Islet precursor cell (in vitro differentiated cells): ENCODE data around the gene MUC5AC.

Experiments used
- DNase-seq: peaks from one replicate; pipeline ENCODE4 v3.0.0-alpha.2; 2018

MUC5AC gene

GRCh38 chr11:1122664-1123002 is 35.1 kb upstream of the MUC5AC start:
- peak; percentile 31 for DNase-seq

DNA sequence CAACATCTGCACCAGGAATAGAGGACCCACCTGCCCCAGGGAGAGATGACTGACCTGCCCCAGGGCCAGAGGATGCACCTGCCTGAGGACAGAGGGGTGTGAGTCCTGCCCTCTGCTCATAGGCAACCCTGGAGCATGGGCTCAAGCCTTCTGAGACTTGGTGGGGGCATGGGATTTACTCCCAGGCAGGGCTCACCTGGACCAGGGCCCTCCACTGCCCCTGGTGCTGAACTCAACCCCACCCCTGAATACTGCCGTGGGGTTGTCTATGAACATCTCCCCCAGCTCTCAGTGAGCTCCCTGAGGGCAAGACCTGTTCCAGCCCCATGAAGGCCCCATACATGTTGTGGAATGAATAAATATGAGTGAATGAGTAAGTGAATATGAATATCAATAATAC is 33.8 kb upstream of the MUC5AC start:
- peak; percentile 34 for DNase-seq

DNA sequence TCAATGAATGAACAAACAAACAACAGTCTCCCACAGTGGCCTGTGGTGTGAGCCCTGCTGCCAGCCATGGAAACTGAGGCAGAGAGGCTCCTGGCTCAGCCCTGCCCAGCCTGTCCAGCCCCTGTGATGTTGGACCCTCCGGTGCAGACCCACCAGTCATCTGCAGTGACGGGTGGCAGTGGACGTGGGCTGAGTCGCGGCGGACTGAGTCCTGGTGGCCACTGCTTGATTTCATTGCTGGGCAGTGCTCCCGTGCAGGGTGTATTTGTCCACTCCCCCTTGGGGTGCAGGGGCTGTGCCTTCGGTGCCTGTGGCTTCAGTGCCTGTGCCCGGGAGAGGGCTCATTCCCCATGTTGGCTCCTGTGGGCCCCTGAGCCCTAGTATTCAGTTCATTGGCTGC is 31.9 kb upstream of the MUC5AC start:
- DNase-seq: peak; percentile 27

GRCh38 chr11:1126491-1126926 is 31.2 kb upstream of the MUC5AC start:
- DNase-seq: no peak

DNA sequence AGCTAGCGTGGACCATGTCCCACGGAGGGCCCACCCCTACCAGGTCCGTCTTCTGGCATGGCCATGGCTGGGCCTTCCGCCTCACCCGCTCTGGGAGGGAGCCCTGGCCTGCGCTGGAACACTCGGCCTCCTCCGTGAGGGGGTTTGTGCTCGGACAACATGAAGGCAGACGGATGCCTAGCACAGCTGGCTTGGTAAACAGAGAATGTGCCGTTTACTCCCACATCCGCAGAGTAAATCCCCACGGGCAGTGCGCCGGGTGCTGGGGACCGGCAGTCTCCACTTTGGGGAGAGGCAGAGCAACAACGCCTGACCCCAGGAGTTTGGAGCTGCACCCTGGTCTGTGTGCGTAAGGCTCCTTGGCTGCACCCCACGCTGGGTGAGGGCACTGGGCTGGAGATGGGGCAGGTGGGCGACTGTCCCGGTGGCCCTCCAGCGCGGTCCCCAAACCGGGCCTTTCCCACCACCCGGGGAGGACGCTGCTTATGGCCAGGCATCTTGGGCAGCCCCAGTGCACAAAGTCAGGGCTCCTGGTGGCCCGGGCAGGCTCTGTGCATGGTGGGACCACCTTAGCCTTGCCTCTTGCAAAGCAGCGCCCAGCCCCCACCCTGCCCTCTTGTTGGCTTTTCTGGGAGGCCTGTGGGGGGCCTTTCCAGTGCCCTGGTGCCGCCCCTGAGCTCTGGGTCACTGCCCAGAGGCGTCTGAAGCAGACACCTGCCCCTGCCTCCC is 30.7 kb upstream of the MUC5AC start:
- DNase-seq: peak; percentile 49

DNA sequence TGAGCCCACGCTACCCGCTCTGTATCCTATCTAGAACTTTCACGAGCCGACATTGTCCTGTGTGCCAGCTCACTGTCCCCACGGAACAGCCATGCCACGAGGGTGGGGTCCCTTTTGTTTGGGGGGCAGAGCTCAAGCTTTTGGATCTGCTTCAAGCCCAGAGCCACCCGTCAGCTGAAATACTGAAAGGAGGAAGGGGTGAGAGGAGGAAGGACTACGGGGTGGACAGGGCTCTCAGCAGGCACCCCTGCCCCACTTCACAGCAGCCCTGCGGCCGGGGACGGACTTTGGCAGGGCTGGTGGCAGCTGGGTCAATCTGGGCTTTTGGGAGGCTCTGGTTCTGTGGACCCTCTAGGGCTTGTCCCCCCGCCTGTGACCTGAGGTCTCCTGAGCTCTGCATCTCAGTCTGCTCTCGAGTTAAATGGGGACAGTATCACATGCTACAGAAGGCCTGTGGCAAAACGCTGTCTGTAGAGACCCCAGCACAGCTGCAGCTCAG is 30.0 kb upstream of the MUC5AC start:
- peak; percentile 37 for DNase-seq

DNA sequence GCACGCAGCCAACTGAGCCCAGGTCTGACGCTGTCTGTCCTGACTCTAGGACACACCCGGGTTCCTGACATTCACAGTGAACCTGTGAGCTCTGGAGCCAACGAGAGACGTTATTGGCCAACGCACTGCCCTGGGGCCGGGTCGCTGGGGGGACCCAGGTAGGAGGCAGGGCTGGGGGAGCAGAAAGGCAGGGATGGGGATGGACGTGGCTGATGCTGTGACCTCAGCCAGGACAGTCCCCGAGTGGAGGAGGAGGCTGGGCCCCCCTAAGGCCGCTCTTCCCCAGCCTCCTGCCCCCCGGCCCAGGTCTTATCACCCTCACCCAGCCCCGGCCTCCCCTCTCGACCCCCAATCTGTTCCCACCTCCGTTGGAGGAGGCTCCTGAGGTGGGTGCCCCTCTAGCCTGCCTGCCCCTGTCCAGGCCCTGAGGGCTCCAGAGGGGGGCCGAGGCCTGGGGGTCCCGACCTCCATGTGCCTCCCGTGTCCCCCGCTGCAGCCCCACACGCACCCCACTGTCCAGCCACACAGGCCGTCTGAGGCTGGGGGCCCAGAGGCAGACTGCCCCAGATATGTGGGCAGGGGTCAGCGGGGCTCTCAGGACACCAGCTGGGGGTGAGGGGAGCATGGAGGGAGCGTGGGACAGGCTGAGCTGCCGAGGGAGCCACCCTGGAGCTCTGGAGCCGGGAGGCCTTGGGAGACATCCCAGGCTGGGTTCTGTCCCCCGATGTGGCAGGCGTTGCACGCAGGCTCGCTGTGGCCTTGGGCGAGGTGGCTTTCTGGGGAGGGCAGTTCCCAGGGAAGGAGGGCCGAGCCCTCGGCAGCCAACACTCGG is 29.2 kb upstream of the MUC5AC start:
- DNase-seq: peak; percentile 44

- peak; percentile 43 for DNase-seq
Measured at GRCh38 chr11:1129143-1129610, 28.6 kb upstream of the MUC5AC start.

- DNase-seq: peak; percentile 50
Measured at GRCh38 chr11:1129611-1130160, 28.1 kb upstream of the MUC5AC start.

DNA sequence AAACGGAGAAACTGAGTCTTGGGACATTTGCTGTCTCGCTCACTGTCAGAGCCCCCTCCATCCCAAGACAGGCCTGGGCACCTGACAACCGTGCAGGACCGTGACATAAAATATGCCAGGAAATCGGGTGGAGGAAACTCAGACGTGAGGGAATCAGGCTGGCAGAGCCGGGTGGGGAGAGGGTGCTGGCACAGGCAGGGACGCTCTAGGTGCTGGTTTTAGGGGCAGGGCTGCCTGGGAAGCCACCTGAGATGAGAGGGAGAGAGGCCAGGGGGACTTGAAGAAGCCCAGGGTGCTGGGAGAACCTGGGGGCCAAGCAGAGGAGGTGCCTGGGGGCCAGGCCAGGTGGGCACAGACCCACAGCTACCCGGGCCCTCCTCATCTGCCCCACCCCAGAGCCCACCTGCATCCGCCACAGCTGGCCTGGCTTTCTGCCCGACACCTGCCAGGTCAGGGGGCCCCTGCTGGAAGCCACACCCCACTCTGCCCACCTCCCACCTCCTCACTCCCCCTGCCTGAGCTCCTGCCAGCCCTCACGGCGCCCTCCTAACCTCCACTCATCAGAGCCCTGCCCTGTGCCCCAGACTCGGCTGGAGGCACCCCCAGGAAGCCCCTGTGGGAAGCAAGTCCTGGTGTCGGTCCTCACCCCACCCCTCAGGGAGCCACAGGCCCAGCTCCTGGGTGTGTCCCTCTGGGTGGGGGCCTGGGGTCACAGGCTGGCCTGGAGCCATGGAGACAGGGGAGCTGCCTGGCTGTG is 27.3 kb upstream of the MUC5AC start:
- peak; percentile 19 for DNase-seq

DNA sequence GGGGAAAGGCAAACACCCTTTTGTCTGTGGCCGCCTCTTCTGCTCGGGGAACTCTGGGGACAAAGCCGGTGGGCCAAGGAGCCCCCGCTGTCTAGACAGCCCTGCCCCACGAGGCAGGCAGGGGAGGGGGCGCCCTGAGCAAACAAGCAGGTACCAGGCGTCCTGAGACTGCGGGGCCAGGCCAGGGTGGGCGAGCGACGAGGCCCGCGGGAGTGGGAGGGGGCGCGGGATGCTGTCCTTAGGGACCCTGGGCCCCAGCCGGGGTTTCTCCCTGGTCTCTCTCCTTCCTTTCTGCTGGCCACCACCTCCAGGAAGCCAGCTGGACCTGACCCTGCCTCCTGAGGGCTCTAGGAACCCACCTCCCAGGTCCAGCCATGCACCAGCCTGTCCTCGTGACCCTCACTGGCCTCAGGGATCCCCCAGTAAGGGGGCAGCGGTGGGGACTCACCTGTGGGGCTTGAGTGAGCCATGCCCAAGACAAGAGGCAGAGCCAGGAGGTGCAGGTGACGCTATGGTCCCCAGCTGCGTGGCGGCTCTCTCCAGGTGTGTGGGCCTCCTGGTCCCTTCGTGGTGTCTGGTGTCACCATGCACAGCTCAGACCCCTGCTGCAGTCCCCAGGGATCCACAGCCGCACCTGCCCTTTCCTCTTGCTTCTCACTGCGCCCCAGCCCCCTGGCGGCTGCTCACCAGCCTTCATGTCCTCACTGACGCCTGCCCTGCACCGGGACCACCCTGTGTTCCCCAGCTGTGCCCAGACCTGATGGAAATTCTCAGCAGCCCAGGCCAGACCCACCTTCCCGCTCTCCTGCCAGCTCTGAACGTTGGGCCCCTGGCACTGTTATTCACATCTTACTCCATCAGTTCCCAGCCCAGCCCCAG is 26.5 kb upstream of the MUC5AC start:
- DNase-seq: peak; percentile 47

GRCh38 chr11:1134848-1135445 is 22.8 kb upstream of the MUC5AC start:
- no peak for DNase-seq

DNA sequence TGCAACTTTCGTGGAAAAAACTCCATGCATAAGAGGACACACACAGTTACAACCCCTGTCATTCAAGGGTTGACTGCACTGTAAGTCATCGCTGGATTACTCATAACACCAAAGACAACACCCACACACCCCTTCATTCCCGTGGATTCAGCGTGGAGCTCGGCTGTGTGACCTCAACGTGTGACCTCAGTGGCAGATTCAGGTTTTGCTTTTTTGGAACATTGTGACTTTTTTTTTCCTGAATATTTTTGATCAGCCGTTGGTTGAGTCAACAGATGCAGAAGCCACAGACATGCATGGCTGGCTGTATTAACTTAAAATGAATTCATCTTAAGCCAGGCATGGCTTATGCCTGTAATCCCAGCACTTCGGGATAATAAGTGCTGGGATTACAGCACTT is 19.7 kb upstream of the MUC5AC start:
- no peak for DNase-seq

DNA sequence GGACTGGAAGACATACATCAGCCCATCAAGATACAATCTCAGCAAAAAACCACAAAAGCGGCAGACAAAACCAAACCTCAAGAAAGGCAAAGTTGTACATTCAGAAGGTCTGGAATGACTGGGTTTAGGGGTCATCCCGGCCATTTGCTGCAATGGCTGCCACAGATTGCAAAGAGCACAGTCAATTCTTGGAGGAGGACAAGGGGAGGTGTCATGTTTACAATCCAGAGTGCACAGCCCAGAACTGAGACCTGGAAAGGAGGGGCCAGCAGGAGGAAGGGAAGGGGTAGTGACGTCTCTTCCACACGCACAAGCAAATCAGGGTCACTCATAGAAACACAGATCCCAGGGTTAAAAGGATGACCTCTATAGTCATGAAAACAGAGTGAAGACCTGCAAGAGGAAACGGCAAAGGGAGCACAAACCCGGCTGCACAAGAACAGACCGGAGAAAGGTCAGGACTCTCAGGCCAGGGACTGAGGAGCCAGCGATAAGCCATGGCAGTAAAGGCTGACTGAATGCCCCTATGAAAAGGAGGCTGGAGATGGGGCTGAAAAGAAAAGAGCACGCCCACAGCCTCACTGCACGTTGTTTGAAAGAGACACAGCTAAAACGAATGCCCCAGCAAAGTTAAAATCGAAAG is 18.2 kb upstream of the MUC5AC start:
- DNase-seq: peak; percentile 44

GRCh38 chr11:1140642-1141490 is 16.9 kb upstream of the MUC5AC start:
- peak; percentile 41 for DNase-seq

- no peak for DNase-seq
Measured at GRCh38 chr11:1146365-1146764, 11.4 kb upstream of the MUC5AC start.

DNA sequence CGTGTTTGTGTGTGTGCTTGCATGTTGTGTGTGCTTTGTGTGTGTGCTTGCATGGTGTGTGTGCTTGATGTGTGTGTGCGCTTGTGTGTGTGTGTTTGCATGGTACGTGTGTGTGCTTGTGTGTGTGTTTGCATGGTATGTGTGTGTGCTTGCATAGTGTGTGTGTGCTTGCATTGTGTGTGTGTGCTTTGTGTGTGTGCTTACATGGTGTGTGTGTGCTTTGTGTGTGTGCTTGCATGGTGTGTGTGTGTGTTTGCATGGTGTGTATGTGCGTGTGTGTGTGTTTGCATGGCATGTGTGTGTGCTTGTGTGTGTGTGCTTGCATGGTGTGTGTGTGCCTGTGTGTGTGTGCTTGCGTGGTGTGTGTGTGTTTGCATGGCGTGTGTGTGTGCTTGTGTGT is 10.0 kb upstream of the MUC5AC start:
- no peak for DNase-seq

DNA sequence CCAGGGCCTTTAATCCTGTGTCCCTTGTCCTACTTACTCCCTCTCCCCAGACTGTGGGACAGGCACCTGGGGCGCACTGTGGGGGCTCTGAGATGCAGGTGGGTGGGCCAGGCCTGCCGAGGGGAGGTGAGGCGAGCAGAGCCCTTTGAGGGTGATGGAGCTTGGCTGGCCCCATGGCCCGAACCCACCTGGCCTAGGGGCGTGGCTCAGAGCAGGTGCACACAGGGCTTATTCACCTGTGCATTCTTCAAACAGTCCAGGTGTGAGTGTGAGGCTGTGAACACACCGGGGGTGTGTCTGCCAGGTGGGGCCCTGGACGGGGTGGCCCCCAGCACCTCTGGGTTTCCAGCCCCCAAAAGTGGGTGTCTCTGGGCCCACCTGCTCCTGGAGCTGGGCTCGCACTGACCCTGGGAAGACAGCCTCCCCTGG is 9.0 kb upstream of the MUC5AC start:
- DNase-seq: no peak

GRCh38 chr11:1149545-1149944 is 8.2 kb upstream of the MUC5AC start:
- no peak for DNase-seq

DNA sequence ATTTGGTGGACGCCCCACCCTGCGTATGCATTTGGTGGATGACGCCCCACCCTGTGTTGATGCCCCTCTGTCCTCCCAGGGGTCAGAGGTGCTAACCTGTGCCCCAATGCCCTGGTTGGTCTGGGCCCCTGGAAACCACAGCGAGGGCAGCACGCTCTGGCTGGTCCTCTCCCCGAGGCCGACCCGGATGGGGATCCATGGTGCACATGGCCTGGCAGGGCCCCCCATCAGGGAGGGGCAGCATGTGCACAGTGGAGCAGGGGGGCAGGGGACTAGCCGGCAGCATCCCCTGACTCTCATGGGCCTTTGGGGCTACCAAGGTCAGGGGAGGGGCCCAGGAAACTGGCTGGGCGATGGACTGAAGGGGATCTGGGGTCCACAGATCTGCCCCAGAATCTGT is 7.6 kb upstream of the MUC5AC start:
- DNase-seq: no peak
